OCI-LY3 (cell line): ENCODE results near the gene PTPN20.

ENCODE experiments used
- H2AFZ ChIP-seq: fragments of 200-600, 300-600 bp; shearing (Covaris generic); 2 replicates; pipeline ENCODE4 v1.6.0; 2014; ENCODE audit warnings: antibody characterized with exemption, low read depth, low read length
- H3K27ac ChIP-seq: fragments of 200-600, 300-600 bp; sonication (generic); 2 replicates; pipeline ENCODE4 v1.5.1; 2014; ENCODE audit warnings: mild to moderate bottlenecking, low read length, moderate library complexity, mixed read lengths
- H3K27me3 ChIP-seq: fragments of 200-600, 300-600 bp; sonication (generic); 2 replicates; pipeline ENCODE4 v1.6.1; 2014; ENCODE audit warnings: low read depth, low read length, mixed read lengths
- H3K36me3 ChIP-seq: fragments of 200-600, 300-600 bp; sonication (generic); replicated peaks from 2 replicates; pipeline ENCODE3; 2014; ENCODE audit warnings: low read depth, low read length, mixed read lengths
- H3K4me1 ChIP-seq: fragments of 300-600, 200-600 bp; sonication (generic); 2 replicates; pipeline ENCODE4 v1.6.1; 2014; ENCODE audit warnings: low read length, mixed read lengths
- H3K4me2 ChIP-seq: fragments of 200-600, 300-600 bp; sonication (generic); 2 replicates; pipeline ENCODE4 v1.6.1; 2014; ENCODE audit warnings: low read length, mixed read lengths
- H3K4me3 ChIP-seq: fragments of 300-600, 200-600 bp; sonication (generic); 2 replicates; pipeline ENCODE4 v1.5.1; 2014; ENCODE audit warnings: antibody characterized with exemption, mild to moderate bottlenecking, low read length, moderate library complexity
- H3K79me2 ChIP-seq: fragments of 300-600, 200-600 bp; shearing (Covaris generic); 2 replicates; pipeline ENCODE4 v1.6.1; 2014; ENCODE audit warnings: mild to moderate bottlenecking, low read length, mixed read lengths
- H3K9ac ChIP-seq: fragments of 300-600, 200-600 bp; shearing (Covaris generic); 2 replicates; pipeline ENCODE4 v1.6.0; 2014; ENCODE audit warnings: mild to moderate bottlenecking, low read length, moderate library complexity
- H3K9me3 ChIP-seq: fragments of 200-600, 300-600 bp; shearing (Covaris generic); 2 replicates; pipeline ENCODE4 v1.6.1; 2014; ENCODE audit warnings: low read length, mixed read lengths; ENCODE audit not compliant: insufficient read depth
- H4K20me1 ChIP-seq: fragments of 200-600, 300-600 bp; sonication (generic); 2 replicates; pipeline ENCODE4 v1.6.1; 2016; ENCODE audit warnings: low read length, mixed read lengths; ENCODE audit not compliant: insufficient read depth
- EZH2phosphoT487 ChIP-seq: fragments of 200-600 bp; shearing (Covaris generic); IDR thresholded peaks from 2 replicates; pipeline ENCODE4 v1.6.1; 2018; ENCODE audit warnings: antibody characterized with exemption, mixed run types, low read depth
- TF ChIP-seq, protein P1 (sequence below): fragments of 200-600, 300-600 bp; sonication (generic); IDR thresholded peaks from 2 replicates; pipeline ENCODE4 v1.5.1; 2014; ENCODE audit warnings: antibody characterized with exemption, low read length, low read depth

Gene PTPN20

DNA sequence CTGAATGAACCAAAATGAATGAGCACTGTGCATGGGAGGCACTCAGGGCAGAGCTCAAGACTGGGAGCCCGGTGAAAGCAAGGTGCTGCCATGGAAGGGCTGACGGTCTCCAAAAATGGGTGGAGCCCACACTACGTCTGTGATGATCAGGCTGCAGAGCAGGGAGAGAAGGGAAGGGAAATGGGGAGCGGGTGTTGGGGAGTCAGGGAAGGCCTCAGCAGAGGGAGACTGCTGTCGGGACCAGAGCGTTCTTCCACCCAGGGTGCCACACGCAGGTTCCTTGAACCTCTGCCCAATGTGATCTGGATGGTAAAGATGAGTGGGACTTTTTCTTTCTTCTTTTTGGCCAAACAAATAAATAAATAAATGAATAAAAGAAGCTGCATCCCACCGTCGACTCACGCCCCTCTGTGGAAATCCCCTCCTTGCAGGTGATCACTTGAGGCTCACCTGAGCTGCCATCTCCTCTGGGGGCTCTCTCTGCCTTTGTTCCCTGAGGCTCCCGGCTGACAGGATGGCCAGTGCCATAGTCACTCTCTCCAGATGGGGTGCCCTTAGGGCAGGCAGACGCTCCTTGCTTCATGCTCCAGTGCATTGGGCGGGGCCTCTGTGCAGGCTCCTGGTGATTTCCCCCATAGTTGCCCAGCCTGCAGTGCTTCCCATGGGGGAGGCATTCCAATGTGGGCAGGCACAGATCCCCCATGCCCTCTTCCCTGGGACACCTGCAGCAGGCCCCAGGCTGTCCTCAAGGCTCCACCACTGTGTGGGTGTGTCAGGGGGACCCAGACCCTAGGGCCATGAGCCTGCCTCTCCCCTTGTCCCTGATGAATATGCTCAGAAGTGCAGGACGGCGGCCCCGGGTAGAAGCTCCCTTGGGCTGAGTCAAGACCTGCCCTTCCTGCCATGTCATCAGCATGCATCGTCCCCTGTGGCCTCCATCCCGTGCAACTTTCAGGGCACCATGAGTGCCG, 131.8 kb downstream of the PTPN20 start:
- no peaks in the 10 kb centered on the region for H3K27me3 ChIP-seq
- H3K4me2 ChIP-seq, result no peak overlapping the region
- H3K79me2 ChIP-seq, result no peaks in the 10 kb centered on the region
- H2AFZ ChIP-seq, result no peak overlapping the region
- H3K9ac ChIP-seq, result no peak overlapping the region
- H4K20me1 ChIP-seq, result no peaks in the 10 kb centered on the region
- H3K9me3 ChIP-seq, result no peaks in the 10 kb centered on the region
- TF ChIP-seq, protein P1, sequence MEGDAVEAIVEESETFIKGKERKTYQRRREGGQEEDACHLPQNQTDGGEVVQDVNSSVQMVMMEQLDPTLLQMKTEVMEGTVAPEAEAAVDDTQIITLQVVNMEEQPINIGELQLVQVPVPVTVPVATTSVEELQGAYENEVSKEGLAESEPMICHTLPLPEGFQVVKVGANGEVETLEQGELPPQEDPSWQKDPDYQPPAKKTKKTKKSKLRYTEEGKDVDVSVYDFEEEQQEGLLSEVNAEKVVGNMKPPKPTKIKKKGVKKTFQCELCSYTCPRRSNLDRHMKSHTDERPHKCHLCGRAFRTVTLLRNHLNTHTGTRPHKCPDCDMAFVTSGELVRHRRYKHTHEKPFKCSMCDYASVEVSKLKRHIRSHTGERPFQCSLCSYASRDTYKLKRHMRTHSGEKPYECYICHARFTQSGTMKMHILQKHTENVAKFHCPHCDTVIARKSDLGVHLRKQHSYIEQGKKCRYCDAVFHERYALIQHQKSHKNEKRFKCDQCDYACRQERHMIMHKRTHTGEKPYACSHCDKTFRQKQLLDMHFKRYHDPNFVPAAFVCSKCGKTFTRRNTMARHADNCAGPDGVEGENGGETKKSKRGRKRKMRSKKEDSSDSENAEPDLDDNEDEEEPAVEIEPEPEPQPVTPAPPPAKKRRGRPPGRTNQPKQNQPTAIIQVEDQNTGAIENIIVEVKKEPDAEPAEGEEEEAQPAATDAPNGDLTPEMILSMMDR, result no peak
- TF ChIP-seq EZH2phosphoT487, result no peak
- no peak overlapping the region for H3K27ac ChIP-seq
- H3K36me3 ChIP-seq, result no peaks in the 10 kb centered on the region
- H3K4me1 ChIP-seq, result no peaks in the 10 kb centered on the region
- no peak overlapping the region for H3K4me3 ChIP-seq

DNA sequence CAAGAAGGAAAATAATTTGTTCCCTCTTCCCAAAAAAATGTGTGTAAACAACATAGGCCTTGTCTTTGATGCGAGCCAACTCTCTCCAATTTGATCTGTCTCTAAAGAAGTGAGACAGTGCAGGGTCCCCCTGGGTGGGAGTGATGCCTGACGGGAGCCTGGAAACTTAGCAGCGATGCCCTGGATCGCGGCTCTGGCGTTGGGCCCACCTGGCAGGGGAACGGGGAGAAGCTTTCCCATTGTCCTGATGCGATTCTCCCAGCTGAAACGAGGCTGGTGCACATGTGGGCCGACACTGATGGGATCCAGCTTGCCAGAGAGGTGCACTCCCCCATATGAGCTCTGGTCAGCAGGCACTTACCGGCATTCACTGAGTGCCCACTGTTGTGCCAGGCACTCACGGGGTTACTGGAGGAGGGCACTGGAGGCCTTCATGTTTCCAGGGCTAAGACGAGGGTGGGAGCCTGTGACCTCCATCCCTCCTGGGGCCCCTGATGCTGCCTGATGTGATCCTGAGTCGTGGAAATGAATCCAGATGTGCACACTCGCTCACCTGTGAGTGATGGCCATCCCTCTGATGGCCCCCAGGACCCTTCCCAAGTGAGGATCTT, 132.8 kb downstream of the PTPN20 start:
- Histone ChIP-seq H3K27me3 (no peaks in the 10 kb centered on the region), H4K20me1 (no peaks in the 10 kb centered on the region), H3K79me2 (no peaks in the 10 kb centered on the region), H2AFZ (no peak overlapping the region), H3K9me3 (no peaks in the 10 kb centered on the region), H3K4me1 (no peaks in the 10 kb centered on the region), H3K36me3 (no peaks in the 10 kb centered on the region), H3K27ac (no peak overlapping the region), H3K9ac (no peak overlapping the region), H3K4me3 (no peak overlapping the region), H3K4me2 (no peak overlapping the region)
- TF ChIP-seq EZH2phosphoT487, result no peak
- TF ChIP-seq, protein P1, result no peak

DNA sequence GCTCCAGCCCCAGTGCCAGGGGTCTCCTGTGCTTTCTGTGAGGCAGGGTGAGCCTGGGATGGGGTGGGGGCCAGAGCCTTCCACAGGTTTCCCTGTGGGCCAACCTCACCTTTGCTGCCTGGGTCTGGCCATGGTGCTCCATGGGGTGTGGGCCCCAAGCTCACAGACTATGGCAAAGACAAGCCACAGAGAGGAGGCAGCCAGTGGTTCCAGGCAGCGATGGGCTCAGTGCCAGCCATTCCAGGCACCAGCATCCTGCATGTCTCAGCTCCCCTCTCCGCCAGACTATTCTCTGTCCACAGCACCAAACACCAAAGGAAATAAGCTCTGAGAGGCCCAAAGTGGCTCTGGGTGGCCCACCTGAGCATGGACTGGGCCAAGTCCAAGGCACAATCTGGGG, 133.5 kb downstream of the PTPN20 start:
- no peak overlapping the region for H3K9ac ChIP-seq

More for the DNA sequence above, 133.5 kb downstream of the PTPN20 start:
- Histone ChIP-seq H3K9me3 (no peaks in the 10 kb centered on the region), H3K27ac (no peak overlapping the region), H3K36me3 (no peaks in the 10 kb centered on the region), H3K4me2 (no peak overlapping the region), H2AFZ (no peak overlapping the region), H3K27me3 (no peaks in the 10 kb centered on the region), H3K4me3 (no peak overlapping the region), H4K20me1 (no peaks in the 10 kb centered on the region), H3K79me2 (no peaks in the 10 kb centered on the region), H3K4me1 (no peaks in the 10 kb centered on the region)
- TF ChIP-seq EZH2phosphoT487, result no peak
- TF ChIP-seq, protein P1, result no peak
